ENCODE data around the gene ZNF608. TPM values are rescaled to one million over a fixed set of nuclear protein-coding genes. Genes with fewer than 3 reads are reported as not detected.

Gene ZNF608
- total RNA-seq, 1 donor, result 30.3 TPM

- no peak overlapping the region for H3K4me3 ChIP-seq (ENCODE audit: low read depth, low read length)
- TF ChIP-seq CTCF (IDR thresholded peaks at IDR 0.05; ENCODE audit: insufficient read depth, low read length), result no peak
- no peak for DNase-seq (ENCODE audit: low read depth)
Observed at GRCh38 chr5:124725622-124726258, 20.7 kb downstream of the ZNF608 start.

GRCh38 chr5:124725040-124725434 lies 21.4 kb downstream of the ZNF608 start:
- TF ChIP-seq CTCF (IDR thresholded peaks at IDR 0.05; ENCODE audit: insufficient read depth, low read length), result no peak
- no peak for DNase-seq (ENCODE audit: low read depth)
- no peak overlapping the region for H3K4me3 ChIP-seq (ENCODE audit: low read depth, low read length)

GRCh38 chr5:124724357-124725039 lies 21.9 kb downstream of the ZNF608 start:
- no peak for TF ChIP-seq CTCF (IDR thresholded peaks at IDR 0.05; ENCODE audit: insufficient read depth, low read length)
- no peak for DNase-seq (ENCODE audit: low read depth)
- no peak overlapping the region for H3K4me3 ChIP-seq (ENCODE audit: low read depth, low read length)

DNA sequence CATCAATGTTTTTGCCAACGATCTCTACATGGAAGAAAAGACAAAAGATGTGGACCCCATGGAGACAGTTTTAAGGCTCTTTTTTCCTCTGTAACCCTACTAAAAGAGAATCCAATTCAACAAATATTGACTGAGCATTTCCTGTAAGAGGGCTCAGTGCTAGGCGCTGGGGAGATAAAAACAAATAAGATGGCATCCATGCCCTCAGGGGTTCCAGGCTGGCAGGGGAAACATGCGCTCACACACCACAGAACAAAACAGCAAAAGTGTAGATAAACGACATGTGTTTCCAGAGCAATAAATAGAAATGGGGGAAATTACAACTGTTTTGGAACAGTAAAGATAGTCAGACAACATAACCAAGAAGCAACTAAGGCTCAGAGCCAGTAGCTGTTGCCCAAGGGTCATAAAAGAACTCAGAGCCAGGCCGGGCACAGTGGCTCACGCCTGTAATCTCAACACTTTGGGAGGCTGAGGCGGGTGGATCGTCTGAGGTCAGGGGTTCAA lies 25.2 kb downstream of the ZNF608 start:
- no peak for TF ChIP-seq CTCF (IDR thresholded peaks at IDR 0.05; ENCODE audit: insufficient read depth, low read length)
- no peak overlapping the region for H3K4me3 ChIP-seq (ENCODE audit: low read depth, low read length)
- no peak for DNase-seq (ENCODE audit: low read depth)

- no peak for TF ChIP-seq CTCF (IDR thresholded peaks at IDR 0.05; ENCODE audit: insufficient read depth, low read length)
- DNase-seq (ENCODE audit: low read depth), result no peak
- H3K4me3 ChIP-seq (ENCODE audit: low read depth, low read length), result no peak overlapping the region
Observed at GRCh38 chr5:124720593-124720992, 25.8 kb downstream of the ZNF608 start.

- DNase-seq (ENCODE audit: low read depth), result no peak
- no peak for TF ChIP-seq CTCF (IDR thresholded peaks at IDR 0.05; ENCODE audit: insufficient read depth, low read length)
- H3K4me3 ChIP-seq (ENCODE audit: low read depth, low read length), result no peak overlapping the region
Observed at GRCh38 chr5:124719113-124719967, 27.1 kb downstream of the ZNF608 start.
